Hepatocyte (in vitro differentiated cells): ENCODE results near the gene KDM4C. TPM values are rescaled to one million over a fixed set of nuclear protein-coding genes. Genes with fewer than 3 reads are reported as not detected.
A peak's percentile ranks its signal among the peaks of the same experiment; 100 is the strongest.

Experiments used
- DNase-seq: peaks from one replicate; pipeline ENCODE4 v3.0.0-alpha.2; 2016; ENCODE audit warnings: low spot score
- H2AFZ ChIP-seq: fragments of 200-600 bp; sonication (generic); 2 replicates; pipeline ENCODE4 v1.6.0; 2016; ENCODE audit warnings: antibody characterized with exemption, mild to moderate bottlenecking
- H3K27ac ChIP-seq: fragments of 200-600 bp; sonication (generic); 2 replicates; pipeline ENCODE4 v1.5.1; 2016; ENCODE audit warnings: mild to moderate bottlenecking
- H3K27me3 ChIP-seq: fragments of 200-600 bp; sonication (generic); 2 replicates; pipeline ENCODE4 v1.6.1; 2016
- H3K36me3 ChIP-seq: fragments of 200-600 bp; sonication (generic); replicated peaks from 2 replicates; pipeline ENCODE4 v1.5.1; 2016; ENCODE audit warnings: low read depth; ENCODE audit not compliant: insufficient read depth
- H3K4me1 ChIP-seq: fragments of 200-600 bp; sonication (generic); 2 replicates; pipeline ENCODE4 v1.5.1; 2016; ENCODE audit warnings: mild to moderate bottlenecking, moderate library complexity; ENCODE audit not compliant: insufficient read depth
- H3K4me2 ChIP-seq: fragments of 200-600 bp; sonication (generic); 2 replicates; pipeline ENCODE4 v1.6.0; 2016
- H3K4me3 ChIP-seq: fragments of 200-600 bp; sonication (generic); 2 replicates; pipeline ENCODE4 v1.5.1; 2016; ENCODE audit warnings: mild to moderate bottlenecking
- H3K79me2 ChIP-seq: fragments of 200-600 bp; sonication (generic); 2 replicates; pipeline ENCODE4 v1.6.0; 2017; ENCODE audit warnings: mild to moderate bottlenecking
- H3K9me2 ChIP-seq: fragments of 200-600 bp; sonication (generic); replicated peaks from 2 replicates; pipeline ENCODE4 v1.6.0; 2017; ENCODE audit warnings: mild to moderate bottlenecking; ENCODE audit not compliant: insufficient read depth
- H3K9me3 ChIP-seq: fragments of 200-600 bp; sonication (generic); 2 replicates; pipeline ENCODE4 v1.5.1; 2016; ENCODE audit warnings: low read depth, mild to moderate bottlenecking
- H4K20me1 ChIP-seq: fragments of 200-600 bp; sonication (generic); 2 replicates; pipeline ENCODE4 v1.6.0; 2016; ENCODE audit warnings: mild to moderate bottlenecking; ENCODE audit not compliant: insufficient read depth, poor library complexity, severe bottlenecking
- CTCF ChIP-seq: fragments of 200-600 bp; sonication (generic); IDR thresholded peaks from 2 replicates; pipeline ENCODE4 v1.5.1; 2016; ENCODE audit warnings: antibody characterized with exemption, mild to moderate bottlenecking; ENCODE audit not compliant: poor library complexity
- EZH2 ChIP-seq: fragments of 200-600 bp; sonication (generic); IDR thresholded peaks from 2 replicates; pipeline ENCODE4 v1.6.1; 2016; ENCODE audit warnings: antibody characterized with exemption, mild to moderate bottlenecking, borderline replicate concordance
- EZH2phosphoT487 ChIP-seq: fragments of 200-600 bp; sonication (generic); IDR thresholded peaks from one replicate; pipeline ENCODE4 v1.6.1; 2018; ENCODE audit warnings: antibody characterized with exemption, mild to moderate bottlenecking, low read depth, moderate library complexity; ENCODE audit not compliant: unreplicated experiment, severe bottlenecking
- WGBS: methylation state at CpG from one replicate; pipeline ENCODE4 v1.1.6; 2016; ENCODE audit warnings: low lambda C conversion rate; ENCODE audit errors: missing lambda C conversion rate; 5-methylcytosine and 5-hydroxymethylcytosine counted together
- polyA plus RNA-seq: library from polyadenylated mRNA; unstranded; fragments of >200 nt; fragmentation: Nextera tagmentation; extraction: Ambion mirVana; gene quantifications from 2 replicates; pipeline ENCODE4 v1.2.1, GENCODE V29; 2016
- total RNA-seq: library from RNA; depleted of rRNA; stranded (reverse); fragments of >200 nt; gene quantifications from 2 replicates; pipeline ENCODE4 v1.2.3, GENCODE V29; 2014

The KDM4C gene
- total and polyA plus RNA-seq, 2 experiments from 2014 or later = 16.1 to 28.7 TPM

DNA sequence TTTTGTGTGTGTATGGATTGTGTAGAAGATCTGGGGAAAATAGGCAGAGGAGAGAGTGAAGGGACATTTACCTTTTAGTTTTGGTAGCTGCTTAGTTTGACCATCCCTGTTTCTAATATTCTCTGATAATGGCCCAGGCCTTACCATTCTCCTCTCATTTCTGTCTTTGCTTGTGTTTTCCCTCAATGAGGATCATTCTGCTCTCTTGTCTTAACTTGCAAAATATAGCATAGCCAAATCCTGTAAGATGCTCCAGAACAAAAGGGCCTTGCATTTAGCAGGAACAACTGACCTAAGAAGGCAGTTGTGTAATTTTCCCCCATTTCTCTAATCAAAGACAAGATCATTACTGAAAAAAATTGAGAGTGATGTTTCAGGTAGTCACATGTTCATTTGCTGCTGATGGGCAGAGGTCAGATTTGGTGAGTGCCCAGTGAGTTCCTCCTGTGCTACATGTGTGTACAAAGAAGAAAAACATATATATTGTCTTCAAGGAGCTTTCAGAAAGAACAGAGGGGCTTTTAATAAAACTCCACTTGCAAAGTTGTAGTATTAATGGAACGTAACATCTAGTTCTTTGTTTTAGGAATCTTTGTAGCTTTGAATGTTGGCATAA is 139.5 kb downstream of the KDM4C start:
- no peak for DNase-seq
- peaks cover 22% of the 10 kb centered on the region for H3K4me1 ChIP-seq
- no peaks in the 10 kb centered on the region for H3K36me3 ChIP-seq
- H3K79me2 ChIP-seq = peaks cover 7% of the 10 kb centered on the region
- no peaks in the 10 kb centered on the region for H3K27me3 ChIP-seq
- H2AFZ ChIP-seq = no peak overlapping the region
- 59% methylated on average over 1 of the region's 1 CpG for WGBS
- no peak overlapping the region for H3K27ac ChIP-seq
- peaks cover 4% of the 10 kb centered on the region for H4K20me1 ChIP-seq
- peak overlapping the region; percentile 57 for H3K4me2 ChIP-seq
- no peaks in the 10 kb centered on the region for H3K9me3 ChIP-seq
- TF ChIP-seq EZH2 (no peak), EZH2phosphoT487 (no peak), CTCF (no peak)
- H3K9me2 ChIP-seq = no peaks in the 10 kb centered on the region
- H3K4me3 ChIP-seq = no peak overlapping the region

- no peak for TF ChIP-seq CTCF
- no peak for TF ChIP-seq EZH2phosphoT487
- TF ChIP-seq EZH2 = no peak
- Histone ChIP-seq H3K9me2 (no peaks in the 10 kb centered on the region), H3K9me3 (no peaks in the 10 kb centered on the region), H3K4me2 (peak overlapping the region; percentile 57), H3K79me2 (peaks cover 7% of the 10 kb centered on the region), H3K4me1 (peaks cover 22% of the 10 kb centered on the region), H3K36me3 (no peaks in the 10 kb centered on the region), H4K20me1 (peaks cover 4% of the 10 kb centered on the region), H3K4me3 (no peak overlapping the region), H3K27me3 (no peaks in the 10 kb centered on the region), H2AFZ (no peak overlapping the region), H3K27ac (peak overlapping the region; percentile 12)
- WGBS = 29% methylated on average over 7 of the region's 7 CpGs
- peak; percentile 55 for DNase-seq
Observed at GRCh38 chr9:6897898-6898302, 140.1 kb downstream of the KDM4C start.

GRCh38 chr9:6899274-6899673 is 141.5 kb downstream of the KDM4C start:
- H3K27ac ChIP-seq = peak overlapping the region; percentile 14
- H3K79me2 ChIP-seq = peaks cover 7% of the 10 kb centered on the region
- peaks cover 22% of the 10 kb centered on the region for H3K4me1 ChIP-seq
- H3K4me3 ChIP-seq = no peak overlapping the region
- H3K36me3 ChIP-seq = no peaks in the 10 kb centered on the region
- no peaks in the 10 kb centered on the region for H3K9me3 ChIP-seq
- H3K9me2 ChIP-seq = no peaks in the 10 kb centered on the region
- H4K20me1 ChIP-seq = peaks cover 4% of the 10 kb centered on the region
- 50% methylated on average over 1 of the region's 1 CpG for WGBS
- H2AFZ ChIP-seq = no peak overlapping the region
- TF ChIP-seq EZH2 = no peak
- no peak for TF ChIP-seq EZH2phosphoT487
- TF ChIP-seq CTCF = no peak
- DNase-seq = peak; percentile 30
- no peaks in the 10 kb centered on the region for H3K27me3 ChIP-seq
- H3K4me2 ChIP-seq = no peak overlapping the region

- Histone ChIP-seq H3K9me3 (no peaks in the 10 kb centered on the region), H3K4me1 (peaks cover 22% of the 10 kb centered on the region), H3K9me2 (no peaks in the 10 kb centered on the region), H3K79me2 (peaks cover 7% of the 10 kb centered on the region), H3K4me3 (no peak overlapping the region), H3K27ac (no peak overlapping the region), H3K4me2 (no peak overlapping the region), H2AFZ (no peak overlapping the region), H4K20me1 (peaks cover 4% of the 10 kb centered on the region), H3K27me3 (no peaks in the 10 kb centered on the region), H3K36me3 (no peaks in the 10 kb centered on the region)
- WGBS = 88% methylated on average over 7 of the region's 7 CpGs
- no peak for DNase-seq
- TF ChIP-seq EZH2 (no peak), EZH2phosphoT487 (no peak), CTCF (no peak)
Observed at GRCh38 chr9:6900440-6900883, 142.7 kb downstream of the KDM4C start.
